Activated T-helper 17 cell treated with anti-CD3 and anti-CD28 coated beads, Interleukin-2, amount 50 U/mL, for 72 hours (primary cell): ENCODE results near the gene ACTR8. TPM values are rescaled to one million over a fixed set of nuclear protein-coding genes. Genes with fewer than 3 reads are reported as not detected.

ENCODE experiments used
- ATAC-seq: fragments of 150-1000 bp; cut with Tn5 transposase; replicated peaks from 2 replicates; pipeline ENCODE4 v1.10.0; 2021; ENCODE audit warnings: mild to moderate bottlenecking, moderate library complexity
- H3K27ac Mint-ChIP-seq: one replicate; pipeline ENCODE4 v1.8.0; 2022; ENCODE audit warnings: mixed read lengths
- H3K27me3 Mint-ChIP-seq: one replicate; pipeline ENCODE4 v1.8.0; 2022; ENCODE audit warnings: mixed read lengths
- H3K36me3 Mint-ChIP-seq: one replicate; pipeline ENCODE4 v1.8.0; 2022; ENCODE audit warnings: low read depth, mild to moderate bottlenecking, mixed read lengths
- H3K4me1 Mint-ChIP-seq: one replicate; pipeline ENCODE4 v1.8.0; 2022; ENCODE audit warnings: mixed read lengths
- H3K4me3 Mint-ChIP-seq: one replicate; pipeline ENCODE4 v1.8.0; 2022; ENCODE audit warnings: mild to moderate bottlenecking, mixed read lengths
- H3K9me3 Mint-ChIP-seq: one replicate; pipeline ENCODE4 v1.8.0; 2022; ENCODE audit warnings: mixed read lengths
- total RNA-seq, 2 donors: library from RNA; stranded (reverse); gene quantifications; one replicate each; pipeline ENCODE4 v1.2.3, GENCODE V29; 2022

Gene ACTR8
- total RNA-seq, 2 donors from 2014 or later = 26.6 to 30.8 TPM

DNA sequence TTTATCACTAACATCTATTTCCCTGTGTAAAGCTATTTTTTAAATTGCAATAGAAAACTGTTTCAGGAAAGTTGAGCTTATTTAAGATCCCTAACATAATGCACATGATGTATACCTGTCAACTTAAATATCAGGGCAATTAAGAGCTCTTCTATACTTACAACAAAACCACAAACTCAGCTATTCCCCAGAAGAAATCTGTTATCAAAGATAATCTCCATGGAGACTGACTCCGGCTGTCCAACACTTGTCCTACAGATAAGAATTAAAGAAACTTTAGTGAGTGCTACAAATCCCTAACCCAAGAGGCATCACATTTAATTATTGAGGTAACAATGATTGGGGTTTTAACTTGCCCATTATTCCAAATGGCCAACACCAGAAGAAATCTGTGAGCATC, 6.3 kb upstream of the ACTR8 start:
- peaks cover 8% of the 10 kb centered on the region for H3K9me3 Mint-ChIP-seq
- H3K4me1 Mint-ChIP-seq = peaks cover 26% of the 10 kb centered on the region
- H3K36me3 Mint-ChIP-seq = peaks cover 79% of the 10 kb centered on the region
- H3K27me3 Mint-ChIP-seq = no peaks in the 10 kb centered on the region
- no peak overlapping the region for H3K27ac Mint-ChIP-seq
- ATAC-seq = no peak
- H3K4me3 Mint-ChIP-seq = no peak overlapping the region

DNA sequence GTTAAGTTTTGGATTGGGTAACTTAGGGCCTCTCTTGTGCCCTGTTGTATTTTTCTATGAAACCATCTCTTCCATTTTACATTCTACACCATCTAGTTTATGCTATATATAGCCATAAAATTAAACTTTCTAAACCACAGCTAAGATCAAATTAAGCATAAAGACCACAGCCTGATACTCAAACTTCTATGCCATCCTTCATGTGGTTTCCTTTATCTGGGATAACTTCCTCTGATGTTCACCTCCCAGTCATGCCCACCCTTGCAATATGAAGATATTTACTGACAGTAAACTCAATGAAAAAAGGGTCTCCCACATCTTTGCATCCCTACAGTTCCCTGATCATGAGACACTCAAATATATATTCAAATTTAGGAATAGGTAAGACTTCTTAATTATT, 5.5 kb upstream of the ACTR8 start:
- Mint-ChIP-seq H3K36me3 (peaks cover 79% of the 10 kb centered on the region), H3K9me3 (peaks cover 2% of the 10 kb centered on the region), H3K27me3 (no peaks in the 10 kb centered on the region), H3K4me3 (no peak overlapping the region), H3K27ac (no peak overlapping the region), H3K4me1 (peaks cover 25% of the 10 kb centered on the region)
- ATAC-seq = no peak

DNA sequence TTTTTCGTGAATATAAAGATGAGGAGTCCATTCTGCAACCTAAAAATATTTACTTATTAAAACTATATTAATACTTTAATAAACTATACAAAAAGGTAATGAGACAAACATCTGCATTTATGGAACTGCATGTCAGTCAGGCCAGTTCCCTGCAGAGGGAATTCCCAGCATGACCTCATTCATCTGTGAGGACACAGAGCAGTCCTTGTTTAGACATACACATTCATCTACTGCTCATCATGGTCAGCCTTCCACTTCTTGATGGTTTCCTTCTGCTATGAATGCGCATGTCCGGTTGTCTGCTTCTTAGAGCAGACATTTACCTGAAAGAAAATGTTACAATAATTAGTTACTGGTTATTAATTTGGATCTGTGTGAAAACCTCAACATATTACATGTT, 3.3 kb upstream of the ACTR8 start:
- Mint-ChIP-seq H3K9me3 (no peaks in the 10 kb centered on the region), H3K27me3 (no peaks in the 10 kb centered on the region), H3K36me3 (peaks cover 74% of the 10 kb centered on the region), H3K4me3 (no peak overlapping the region), H3K4me1 (peaks cover 29% of the 10 kb centered on the region), H3K27ac (no peak overlapping the region)
- ATAC-seq = no peak

DNA sequence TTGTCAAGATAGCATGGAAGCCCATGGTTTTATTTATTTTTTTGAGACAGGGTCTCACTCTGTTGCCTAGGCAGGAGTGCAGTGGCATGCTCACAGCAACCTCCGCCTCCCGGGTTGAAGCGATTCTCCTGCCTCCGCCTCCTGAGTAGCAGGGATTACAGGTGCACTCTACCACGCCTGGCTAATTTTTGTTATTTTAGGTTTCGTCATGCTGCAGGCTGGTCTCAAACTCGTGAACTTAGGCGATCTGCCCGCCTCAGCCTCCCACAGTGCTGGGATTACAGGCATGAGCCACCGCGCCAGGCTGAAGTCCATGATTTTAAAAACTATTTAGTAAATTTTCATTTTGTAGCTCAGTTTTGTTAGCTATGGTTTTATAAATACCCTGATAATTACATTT, 2.7 kb upstream of the ACTR8 start:
- Mint-ChIP-seq H3K4me1 (peaks cover 24% of the 10 kb centered on the region), H3K27me3 (no peaks in the 10 kb centered on the region)

DNA sequence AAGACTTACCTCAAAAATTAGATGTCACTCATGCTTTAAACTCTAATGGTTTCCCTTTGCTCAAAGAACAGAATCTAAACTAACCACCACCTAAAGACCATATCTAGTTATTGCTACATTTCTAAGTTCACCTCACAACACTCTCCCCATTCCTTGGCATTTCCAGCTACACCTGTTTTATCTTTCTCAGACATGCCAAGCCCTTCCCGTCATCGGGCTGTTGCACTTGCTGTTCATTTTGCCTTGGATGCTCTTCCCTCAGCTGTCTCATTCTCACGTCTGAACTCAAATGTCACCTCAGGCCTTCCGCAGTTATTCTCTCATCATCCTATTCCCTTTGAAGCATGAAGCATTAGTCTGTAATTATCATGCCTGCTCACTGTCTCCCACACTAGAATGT, 1.1 kb upstream of the ACTR8 start:
- ATAC-seq = no peak
- H3K4me3 Mint-ChIP-seq = peak overlapping the region; percentile 96
- no peaks in the 10 kb centered on the region for H3K9me3 Mint-ChIP-seq
- peaks cover 76% of the 10 kb centered on the region for H3K36me3 Mint-ChIP-seq
- H3K27ac Mint-ChIP-seq = peak overlapping the region; percentile 99
- peaks cover 18% of the 10 kb centered on the region for H3K4me1 Mint-ChIP-seq
- H3K27me3 Mint-ChIP-seq = no peaks in the 10 kb centered on the region

More for the DNA sequence above, 2.7 kb upstream of the ACTR8 start:
- Mint-ChIP-seq H3K4me3 (no peak overlapping the region), H3K9me3 (no peaks in the 10 kb centered on the region), H3K27ac (no peak overlapping the region), H3K36me3 (peaks cover 75% of the 10 kb centered on the region)
- ATAC-seq = no peak

DNA sequence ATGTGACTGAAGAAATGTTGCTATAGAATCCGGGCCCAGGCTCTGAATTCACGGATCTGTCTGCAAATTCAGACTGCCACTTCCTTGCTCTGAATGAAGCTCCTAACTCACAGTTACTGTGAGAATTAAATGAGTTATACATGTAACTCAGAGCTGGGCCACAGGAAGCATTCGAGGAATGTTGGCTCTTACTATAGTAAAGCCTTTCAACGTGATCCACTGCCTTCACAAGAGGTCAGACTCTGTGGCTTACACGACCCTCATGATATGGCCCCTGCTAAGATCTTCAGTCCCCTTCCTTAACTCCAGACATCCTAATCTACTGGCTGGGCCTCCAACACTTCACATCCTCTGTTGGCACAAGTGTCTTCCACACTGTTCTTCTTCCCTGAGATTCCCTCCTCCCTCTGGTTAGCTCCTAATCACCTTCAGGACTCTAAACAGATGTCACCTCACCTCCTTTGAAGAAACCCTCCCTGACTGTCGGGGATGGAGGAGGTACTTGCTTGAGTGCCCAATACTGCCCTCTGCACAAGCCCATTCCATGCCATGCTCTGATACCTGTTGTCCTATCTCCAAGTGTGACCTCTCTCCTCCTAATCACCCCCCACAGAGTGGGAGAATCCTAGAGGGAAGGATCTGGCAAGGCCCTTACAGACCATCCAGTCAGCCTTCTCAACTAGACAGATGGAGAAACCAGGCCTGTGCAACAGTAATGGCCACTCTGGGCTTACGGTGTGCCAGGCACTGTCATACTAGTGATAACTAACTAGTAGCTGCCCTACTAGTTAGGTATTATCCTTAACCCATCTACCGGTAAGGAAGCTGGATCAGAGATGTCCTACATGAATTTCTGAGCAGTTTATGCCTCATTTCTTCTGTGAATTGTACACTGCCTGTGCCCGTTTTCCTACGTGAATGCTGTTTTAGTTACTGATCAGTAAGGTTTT, 1.3 kb downstream of the ACTR8 start:
- Mint-ChIP-seq H3K27ac (peak overlapping the region; percentile 99), H3K9me3 (no peaks in the 10 kb centered on the region), H3K27me3 (no peaks in the 10 kb centered on the region), H3K4me1 (peaks cover 14% of the 10 kb centered on the region), H3K36me3 (peaks cover 76% of the 10 kb centered on the region), H3K4me3 (peak overlapping the region; percentile 96)
- no peak for ATAC-seq

DNA sequence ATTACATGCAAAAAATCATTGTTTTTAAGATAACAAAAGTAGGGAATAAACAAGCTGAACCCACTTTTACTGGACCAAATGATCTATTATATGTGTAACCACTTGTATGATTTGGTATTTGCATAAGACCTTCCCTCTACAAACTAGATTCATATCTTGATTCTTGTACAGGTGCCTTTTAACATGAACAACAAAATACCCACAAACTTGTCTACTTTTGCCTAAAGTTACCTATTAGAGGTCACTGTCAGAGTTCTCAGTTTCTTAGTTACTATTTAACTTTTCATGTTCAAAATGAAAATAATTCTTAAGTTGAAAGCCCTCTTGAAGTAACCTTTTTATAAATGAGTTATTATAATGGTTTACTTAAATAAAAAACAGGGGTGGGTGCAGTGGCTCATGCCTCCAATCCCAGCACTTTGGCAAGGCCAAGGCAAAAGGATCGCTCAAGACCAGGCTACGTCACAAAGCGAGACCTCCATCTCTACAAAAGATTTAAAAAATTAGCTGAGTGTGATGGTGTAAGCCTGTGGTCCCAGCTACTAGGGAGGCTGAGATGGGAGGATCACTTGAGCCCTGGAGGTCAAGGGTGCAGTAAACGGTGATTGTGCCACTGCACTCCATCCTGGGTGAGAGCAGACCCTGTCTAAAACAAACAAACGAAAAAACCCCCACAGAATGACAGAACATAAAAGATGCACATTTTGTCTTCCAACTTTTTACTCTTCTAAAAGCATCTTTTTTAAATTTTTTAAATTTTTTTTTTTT, 16.0 kb downstream of the ACTR8 start:
- no peak overlapping the region for H3K4me3 Mint-ChIP-seq
- no peaks in the 10 kb centered on the region for H3K27me3 Mint-ChIP-seq
- no peaks in the 10 kb centered on the region for H3K9me3 Mint-ChIP-seq
- H3K36me3 Mint-ChIP-seq = peaks cover 92% of the 10 kb centered on the region
- H3K27ac Mint-ChIP-seq = no peak overlapping the region
- ATAC-seq = no peak
- peaks cover 8% of the 10 kb centered on the region for H3K4me1 Mint-ChIP-seq

DNA sequence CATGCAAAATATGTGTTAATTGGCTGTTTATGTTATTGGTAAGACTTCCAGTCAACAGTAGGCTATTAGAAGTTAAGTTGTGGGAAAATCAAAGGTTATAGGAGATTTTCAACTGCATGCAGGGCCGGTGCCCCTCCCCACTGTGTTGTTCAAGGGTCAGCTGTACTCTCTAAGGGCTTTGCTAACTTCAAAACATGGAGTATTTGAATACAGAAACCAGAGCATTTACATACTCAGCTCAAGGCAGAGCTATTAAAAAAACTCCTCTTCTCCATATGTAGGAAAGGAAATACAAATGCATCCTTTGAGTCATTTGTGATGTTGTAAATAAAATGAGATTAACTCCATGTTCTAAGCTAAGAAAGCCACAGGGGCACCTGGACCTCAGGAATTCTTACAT, 18.8 kb downstream of the ACTR8 start:
- no peak overlapping the region for H3K27ac Mint-ChIP-seq
- H3K4me3 Mint-ChIP-seq = no peak overlapping the region
- H3K4me1 Mint-ChIP-seq = peaks cover under 1% of the 10 kb centered on the region
- ATAC-seq = no peak
- no peaks in the 10 kb centered on the region for H3K9me3 Mint-ChIP-seq
- peaks cover 82% of the 10 kb centered on the region for H3K36me3 Mint-ChIP-seq
- H3K27me3 Mint-ChIP-seq = no peaks in the 10 kb centered on the region

DNA sequence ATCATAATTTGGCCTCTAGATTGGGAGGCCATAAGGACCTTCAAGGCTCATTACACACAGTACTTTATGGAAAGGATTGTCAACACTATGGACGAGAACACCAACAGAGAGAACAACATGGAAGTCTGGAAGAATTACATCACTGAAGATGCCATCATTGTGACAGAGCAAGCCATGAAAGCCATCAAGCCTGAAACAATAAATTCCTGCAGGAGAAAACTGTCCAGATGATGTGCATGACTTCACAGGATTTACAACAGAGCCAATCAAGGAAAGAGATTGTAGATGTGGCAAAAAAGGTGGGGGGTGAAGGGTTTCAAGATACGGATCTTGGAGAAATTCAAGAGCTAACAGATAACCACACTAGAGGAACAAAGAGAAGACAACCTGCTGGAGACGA, 19.7 kb downstream of the ACTR8 start:
- Mint-ChIP-seq H3K27me3 (no peaks in the 10 kb centered on the region), H3K9me3 (no peaks in the 10 kb centered on the region), H3K4me1 (no peaks in the 10 kb centered on the region), H3K4me3 (no peak overlapping the region), H3K36me3 (peaks cover 73% of the 10 kb centered on the region), H3K27ac (no peak overlapping the region)
- ATAC-seq = no peak

DNA sequence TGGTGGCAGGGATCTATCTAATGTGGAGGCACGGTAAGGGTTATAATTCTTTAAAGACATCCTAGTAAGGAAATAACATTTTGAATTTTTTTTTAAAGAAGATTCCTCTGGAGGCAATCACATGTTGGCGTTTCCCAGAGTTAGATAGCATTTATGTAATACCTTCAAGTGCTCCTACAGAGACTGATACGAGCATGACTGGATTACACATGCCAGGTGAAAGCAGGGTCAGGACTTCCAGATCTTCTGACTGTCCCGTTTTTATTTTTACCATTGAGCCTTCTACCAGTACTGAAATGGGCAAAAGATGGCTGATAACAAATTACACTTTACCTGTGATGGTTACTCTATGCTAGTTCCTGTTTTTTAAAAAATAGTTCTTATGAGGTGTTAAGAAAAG, 21.8 kb downstream of the ACTR8 start:
- H3K4me1 Mint-ChIP-seq = no peaks in the 10 kb centered on the region
- H3K36me3 Mint-ChIP-seq = peaks cover 55% of the 10 kb centered on the region

DNA sequence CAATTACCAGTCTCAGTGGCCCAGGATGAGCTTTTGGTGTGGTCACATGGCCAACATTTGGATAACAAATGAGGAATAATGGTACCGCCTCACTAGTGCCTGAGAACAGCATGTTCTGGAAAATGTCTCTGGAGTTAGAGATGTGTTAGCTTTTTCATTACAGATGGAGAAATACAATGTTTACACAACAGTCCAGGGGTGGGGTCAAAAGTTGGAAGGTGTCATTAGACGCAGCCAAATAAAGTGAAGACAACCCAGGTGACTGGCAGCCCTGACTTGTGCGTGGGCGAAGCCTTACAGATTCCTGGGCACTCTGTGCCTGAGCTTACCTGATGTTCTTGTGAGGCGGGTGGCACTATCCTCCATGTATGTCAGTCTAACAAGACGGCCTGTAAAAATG, 22.8 kb downstream of the ACTR8 start:
- no peaks in the 10 kb centered on the region for H3K9me3 Mint-ChIP-seq
- H3K36me3 Mint-ChIP-seq = peaks cover 44% of the 10 kb centered on the region
- ATAC-seq = no peak
- no peaks in the 10 kb centered on the region for H3K4me1 Mint-ChIP-seq
- no peak overlapping the region for H3K27ac Mint-ChIP-seq
- H3K27me3 Mint-ChIP-seq = no peaks in the 10 kb centered on the region
- H3K4me3 Mint-ChIP-seq = no peak overlapping the region

More for the DNA sequence above, 21.8 kb downstream of the ACTR8 start:
- ATAC-seq = no peak
- Mint-ChIP-seq H3K27ac (no peak overlapping the region), H3K9me3 (no peaks in the 10 kb centered on the region), H3K4me3 (no peak overlapping the region), H3K27me3 (no peaks in the 10 kb centered on the region)

DNA sequence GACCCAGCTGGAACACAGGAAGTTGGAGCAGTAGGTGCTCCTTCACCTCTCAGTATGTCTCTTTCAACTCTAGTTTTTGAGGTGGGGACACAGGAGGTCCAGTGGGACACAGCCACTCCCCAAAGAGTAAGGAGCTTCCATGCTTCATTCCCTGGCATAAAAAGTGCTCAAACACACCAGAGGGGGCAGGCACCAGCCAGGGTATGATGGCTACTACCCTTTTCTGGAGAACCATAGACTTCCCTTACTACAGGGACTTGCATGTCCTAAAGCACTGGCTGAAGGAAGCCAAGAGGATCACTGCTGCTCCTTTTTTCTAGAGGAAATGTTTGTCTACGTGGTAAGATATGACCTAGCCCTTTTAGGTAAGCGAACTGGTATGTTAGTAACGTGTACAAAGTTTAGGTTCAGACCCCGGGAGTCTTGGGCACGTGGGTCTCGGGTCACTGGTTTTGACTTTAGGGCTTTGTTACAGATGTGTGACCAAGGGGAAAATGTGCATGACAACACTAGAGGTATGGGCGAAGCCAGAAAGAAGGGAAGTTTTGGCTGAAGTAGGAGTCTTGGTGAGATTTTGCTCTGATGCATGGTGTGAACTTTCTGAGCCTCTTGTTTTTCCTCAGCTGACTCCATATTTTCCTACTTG, 23.7 kb downstream of the ACTR8 start:
- Mint-ChIP-seq H3K9me3 (no peaks in the 10 kb centered on the region), H3K4me1 (no peaks in the 10 kb centered on the region), H3K27me3 (no peaks in the 10 kb centered on the region), H3K36me3 (peaks cover 39% of the 10 kb centered on the region), H3K27ac (no peak overlapping the region), H3K4me3 (no peak overlapping the region)
- ATAC-seq = no peak

DNA sequence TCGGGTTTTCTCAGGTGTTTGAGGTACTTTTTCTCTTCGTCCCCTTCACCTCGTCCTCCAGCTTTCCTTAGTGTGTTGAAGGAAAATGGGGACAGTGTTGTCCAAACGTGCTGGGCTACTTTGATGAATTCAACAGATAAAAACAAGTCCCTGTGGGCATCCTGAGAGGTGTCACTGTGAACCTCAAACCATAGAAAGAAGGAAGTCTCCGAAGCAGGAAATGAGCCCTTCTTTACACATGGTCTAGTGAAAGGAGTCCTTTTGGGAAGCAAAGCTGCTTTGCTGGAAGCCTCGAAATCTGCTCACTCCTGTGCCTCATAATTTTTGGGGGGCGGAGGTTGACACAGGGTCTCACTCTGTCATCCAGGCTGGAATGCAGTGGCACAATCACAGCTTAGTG, 25.0 kb downstream of the ACTR8 start:
- Mint-ChIP-seq H3K4me1 (no peaks in the 10 kb centered on the region), H3K4me3 (no peak overlapping the region), H3K9me3 (no peaks in the 10 kb centered on the region), H3K36me3 (peaks cover 28% of the 10 kb centered on the region), H3K27me3 (no peaks in the 10 kb centered on the region), H3K27ac (no peak overlapping the region)
- no peak for ATAC-seq

DNA sequence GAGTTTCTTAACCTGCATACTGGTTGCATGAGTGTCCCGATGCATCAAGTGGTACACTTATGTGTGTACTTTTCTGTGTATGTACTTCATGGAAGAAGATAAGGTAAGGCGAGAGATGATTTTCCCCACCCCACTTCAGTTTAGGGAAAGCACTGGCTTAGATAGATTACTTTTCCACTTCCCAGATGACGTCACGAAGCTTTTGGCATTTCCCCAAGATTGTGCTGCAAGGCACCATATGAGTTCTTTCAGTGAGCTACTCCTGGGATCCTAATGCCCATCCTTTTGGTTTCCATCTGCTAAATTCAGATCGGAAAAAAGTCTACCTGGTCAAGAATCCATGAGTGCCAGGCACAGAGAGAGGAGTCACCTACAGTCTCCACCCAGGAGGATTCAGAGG, 31.1 kb downstream of the ACTR8 start:
- H3K4me3 Mint-ChIP-seq = no peak overlapping the region
- no peak for ATAC-seq

More for the DNA sequence above, 31.1 kb downstream of the ACTR8 start:
- H3K36me3 Mint-ChIP-seq = no peaks in the 10 kb centered on the region
- no peaks in the 10 kb centered on the region for H3K4me1 Mint-ChIP-seq
- H3K9me3 Mint-ChIP-seq = no peaks in the 10 kb centered on the region
- peaks cover 17% of the 10 kb centered on the region for H3K27me3 Mint-ChIP-seq
- H3K27ac Mint-ChIP-seq = no peak overlapping the region
